Fibroblast of the conjunctiva (primary cell): ENCODE results near the gene PDE4D.
"Not testable (repeated sequence)": the region's sequence is repeated elsewhere in the genome, so short reads cannot be mapped to it uniquely, and the experiment has no call there.

Experiments
- DNase-seq: peaks from one replicate; pipeline ENCODE4 v3.0.0-alpha.2; 2010; ENCODE audit warnings: low read depth

Gene PDE4D

GRCh38 chr5:59418808-59419207 lies 474.7 kb downstream of the PDE4D start:
- DNase-seq = no peak

DNA sequence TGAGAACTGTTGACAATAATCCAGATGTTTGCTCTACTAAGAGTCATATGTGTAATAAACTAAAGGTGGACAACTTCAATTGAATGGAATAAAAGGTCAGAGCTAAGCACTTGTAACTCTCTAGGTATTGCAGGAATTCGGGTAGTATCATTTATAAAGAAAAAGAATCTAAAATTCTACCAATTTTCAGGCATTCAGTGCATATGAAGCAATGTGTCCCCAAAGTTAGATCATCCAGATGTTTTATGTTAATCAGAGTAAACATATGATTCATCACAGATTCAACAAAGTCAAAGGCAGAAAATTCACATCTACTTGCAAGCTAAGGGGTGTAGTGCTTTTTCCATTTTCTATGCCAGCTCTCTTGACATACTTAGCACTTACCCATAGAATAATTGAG lies 477.1 kb downstream of the PDE4D start:
- peak; percentile 63 for DNase-seq

DNA sequence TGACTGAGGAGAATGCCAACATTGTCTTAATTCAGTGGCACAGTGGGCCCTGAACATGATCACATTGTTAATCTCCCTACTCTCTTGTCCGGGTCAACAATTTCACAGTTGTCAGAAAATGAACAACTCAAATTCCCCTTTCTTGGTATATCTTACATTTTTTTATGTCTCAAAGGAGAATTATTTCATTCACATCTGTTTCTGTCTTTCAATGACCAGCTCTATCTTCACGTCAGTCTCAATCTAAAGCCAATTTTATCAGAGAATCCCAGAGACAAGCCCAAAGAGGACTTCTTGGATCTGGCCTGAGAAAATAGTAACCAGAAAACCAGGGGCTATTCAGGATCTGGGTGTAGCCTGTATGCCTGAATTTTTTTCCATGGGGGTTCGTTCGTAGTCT lies 477.5 kb downstream of the PDE4D start:
- no peak for DNase-seq

GRCh38 chr5:59412428-59412827 lies 481.1 kb downstream of the PDE4D start:
- DNase-seq = no peak

DNA sequence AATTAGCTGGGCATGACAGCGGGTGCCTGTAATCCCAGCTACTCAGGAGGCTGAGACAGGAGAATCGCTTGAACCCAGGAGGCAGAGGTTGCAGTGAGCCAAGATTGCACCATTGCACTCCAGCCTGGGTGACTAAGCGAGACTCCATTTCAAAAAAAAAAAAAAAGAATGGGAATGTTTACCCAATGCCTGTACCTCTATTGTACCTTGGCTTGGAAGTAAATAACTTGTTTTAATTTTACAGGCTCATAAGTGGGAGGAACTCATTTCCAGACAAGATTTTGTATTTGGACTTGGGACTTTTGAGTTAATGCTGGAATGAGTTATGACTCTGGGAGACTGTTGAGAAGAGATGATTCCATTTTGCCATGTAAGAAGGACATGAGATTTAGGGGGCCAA lies 484.5 kb downstream of the PDE4D start:
- not testable (repeated sequence) for DNase-seq

GRCh38 chr5:59407967-59408366 lies 485.6 kb downstream of the PDE4D start:
- DNase-seq = no peak

- no peak for DNase-seq
These were observed 491.9 kb downstream of the PDE4D start for GRCh38 chr5:59401637-59402036.

- not testable (repeated sequence) for DNase-seq
These were observed 498.6 kb downstream of the PDE4D start for GRCh38 chr5:59394956-59395355.

GRCh38 chr5:59393585-59394420 lies 499.7 kb downstream of the PDE4D start:
- no peak for DNase-seq

DNA sequence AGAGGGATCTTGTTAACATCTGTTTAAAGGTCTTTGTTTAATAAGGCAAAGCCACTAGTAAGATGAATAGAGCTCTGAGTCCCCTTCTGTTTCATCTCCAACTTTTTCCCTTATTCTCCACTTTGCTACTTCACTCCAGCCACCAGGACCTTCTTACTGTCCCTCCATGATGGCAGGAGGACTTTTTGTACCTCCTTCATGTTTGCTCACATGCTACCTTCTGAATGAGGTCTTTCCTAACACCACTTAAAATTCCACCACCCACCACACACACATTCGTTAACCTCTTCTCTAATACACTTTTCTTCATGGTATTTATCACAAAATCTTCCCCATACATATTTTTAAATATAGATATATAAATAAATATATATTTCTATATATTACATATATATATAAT lies 501.9 kb downstream of the PDE4D start:
- no peak for DNase-seq

GRCh38 chr5:59390989-59391388 lies 502.5 kb downstream of the PDE4D start:
- no peak for DNase-seq

DNA sequence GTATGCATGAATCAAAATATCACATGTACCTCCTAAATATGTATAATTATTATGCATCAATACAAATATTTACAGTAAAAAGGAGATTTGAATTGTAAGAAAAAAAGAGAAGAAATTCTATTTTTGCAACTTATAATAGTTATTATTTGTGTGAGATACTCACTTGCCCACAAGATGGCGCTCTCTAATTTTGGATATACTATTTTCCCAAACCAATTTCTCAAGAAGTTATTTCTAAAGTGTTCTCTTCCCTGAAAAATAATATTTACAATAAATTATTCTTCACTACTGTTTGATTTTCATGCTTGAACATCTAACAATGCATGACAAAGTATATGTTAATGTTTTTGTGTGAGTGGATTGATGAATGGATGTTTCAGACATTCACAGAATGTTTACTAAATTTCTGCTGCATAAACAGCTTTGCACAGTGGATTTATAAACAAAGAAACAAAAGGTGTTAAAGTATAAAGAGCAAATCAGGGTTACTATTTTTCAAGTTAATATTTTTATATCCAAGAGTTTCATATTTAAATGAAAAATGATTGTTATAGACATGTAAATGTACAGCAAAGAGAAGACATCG lies 503.4 kb downstream of the PDE4D start:
- DNase-seq = peak; percentile 8

DNA sequence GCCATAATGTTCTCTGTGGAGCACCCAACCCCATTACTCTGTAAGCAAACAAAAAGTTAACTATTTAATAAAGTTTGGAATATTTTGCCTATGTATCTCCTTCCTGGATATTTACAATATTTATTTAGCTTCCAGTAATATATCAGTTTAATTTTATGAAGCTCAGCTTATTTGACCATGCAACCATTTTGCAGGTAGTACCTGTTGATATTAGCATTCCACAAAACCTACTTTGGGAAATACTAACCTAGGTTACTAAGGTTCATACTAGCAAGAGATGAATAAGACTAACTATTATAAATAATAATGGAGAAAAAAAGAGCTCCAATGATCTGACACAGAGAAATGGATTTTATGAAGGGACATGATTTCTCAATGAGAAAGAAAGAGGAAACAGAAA lies 506.4 kb downstream of the PDE4D start:
- no peak for DNase-seq

GRCh38 chr5:59385700-59386099 lies 507.8 kb downstream of the PDE4D start:
- no peak for DNase-seq

DNA sequence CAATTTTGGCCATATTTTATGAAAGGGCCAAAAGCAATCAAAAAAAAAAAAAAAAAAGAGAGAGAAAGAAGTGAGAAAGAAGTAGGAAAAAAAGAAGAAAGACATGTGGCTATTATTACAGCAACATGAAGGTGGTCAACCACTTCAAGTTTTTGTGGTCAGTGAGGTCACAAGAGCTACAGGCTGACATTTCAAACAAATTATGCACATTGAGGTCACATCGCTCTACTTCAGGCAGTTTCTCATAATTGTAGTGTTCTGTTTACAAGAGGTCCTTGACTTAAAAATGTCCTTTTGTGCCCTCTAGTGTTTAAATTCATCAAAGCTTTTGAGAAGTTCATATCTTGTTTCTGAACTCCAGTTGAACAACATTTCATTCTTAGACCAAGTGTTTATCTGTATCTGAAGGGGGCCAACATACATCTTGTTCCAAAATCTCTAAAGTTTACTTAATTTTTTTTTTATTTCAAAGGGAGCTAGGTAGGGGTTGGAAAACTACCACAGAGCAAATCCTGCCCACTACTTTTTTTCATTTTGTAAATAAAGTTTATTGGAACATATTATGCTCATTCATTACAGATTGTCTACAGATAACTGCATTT lies 513.1 kb downstream of the PDE4D start:
- peak; percentile 66 for DNase-seq

GRCh38 chr5:59374036-59374435 lies 519.5 kb downstream of the PDE4D start:
- DNase-seq = not testable (repeated sequence)

DNA sequence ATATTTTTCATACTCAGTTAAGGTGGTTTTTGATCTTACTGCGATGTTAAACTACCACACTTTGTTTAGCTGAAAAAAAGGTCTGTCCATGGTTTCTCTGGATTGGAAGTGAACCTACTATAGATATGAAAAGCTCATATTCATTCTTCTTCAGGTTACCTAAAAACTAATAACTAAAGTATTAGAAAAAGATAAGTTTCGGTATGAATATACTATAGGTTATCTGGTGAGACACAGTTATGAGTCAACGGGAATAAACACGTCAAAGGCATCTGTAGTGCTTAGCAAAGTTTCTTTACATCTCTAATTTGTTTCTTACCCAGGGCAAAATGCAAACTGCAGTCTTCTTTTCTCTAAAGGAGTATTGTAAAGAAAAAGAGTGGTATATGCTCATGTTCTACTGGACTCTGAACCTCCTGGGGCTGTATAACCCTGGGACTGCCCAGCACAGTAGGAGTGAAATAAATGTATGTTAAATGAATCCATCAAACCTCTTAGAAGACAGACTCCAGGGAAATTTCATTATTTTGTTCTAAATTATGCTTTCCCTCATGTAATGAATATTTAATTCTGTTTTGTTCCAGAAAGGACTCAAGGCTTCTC lies 521.9 kb downstream of the PDE4D start:
- no peak for DNase-seq

- DNase-seq = no peak
These were observed 524.6 kb downstream of the PDE4D start for GRCh38 chr5:59368951-59369350.

DNA sequence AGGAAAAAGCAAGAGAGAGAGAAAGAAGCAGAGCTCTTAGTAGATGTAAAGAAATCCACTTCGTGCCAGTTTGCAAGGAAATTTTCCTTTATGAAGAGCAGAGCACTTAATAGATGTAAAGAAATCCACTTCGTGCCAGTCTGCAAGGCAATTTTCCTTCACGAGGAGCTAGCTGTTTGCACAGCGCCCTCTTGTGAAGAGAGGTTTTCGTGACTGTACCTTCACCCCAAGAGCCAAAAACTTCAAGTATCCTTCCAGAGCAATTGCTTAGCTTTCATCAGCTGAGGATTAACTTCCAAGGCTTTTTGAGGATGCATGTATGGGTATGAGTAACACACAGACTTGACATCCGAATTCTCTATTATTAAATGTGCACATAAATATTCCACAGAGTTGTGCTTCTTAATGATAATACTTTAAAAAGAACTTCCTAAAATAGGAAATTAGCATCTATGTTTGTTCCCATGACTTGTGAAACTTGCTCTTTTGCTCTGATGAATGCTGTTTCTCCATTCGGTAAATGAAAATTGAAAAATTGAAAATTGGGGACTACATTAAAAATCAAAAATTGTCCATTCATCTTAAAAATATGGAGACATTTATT lies 525.6 kb downstream of the PDE4D start:
- peak; percentile 71 for DNase-seq

- DNase-seq = no peak
These were observed 526.7 kb downstream of the PDE4D start for GRCh38 chr5:59366784-59367183.

GRCh38 chr5:59362438-59362837 lies 531.1 kb downstream of the PDE4D start:
- DNase-seq = no peak

DNA sequence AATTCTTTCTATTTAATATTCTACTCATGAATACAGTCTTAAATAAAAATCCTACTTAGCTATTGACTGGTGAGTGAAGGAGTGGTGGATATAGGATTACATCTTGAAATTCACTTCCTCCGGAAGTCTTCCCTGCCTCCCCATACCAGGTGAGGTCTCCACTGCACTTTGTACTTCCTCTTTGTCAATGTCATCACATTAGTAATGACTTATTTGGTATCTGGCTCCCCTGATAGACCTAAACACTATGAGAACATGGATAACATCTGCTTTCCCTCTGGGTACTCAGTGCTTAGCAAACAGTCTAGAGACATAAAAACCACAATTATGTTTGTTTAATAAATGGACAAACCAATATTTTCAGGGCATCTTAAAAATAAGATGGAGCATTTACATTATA lies 532.1 kb downstream of the PDE4D start:
- DNase-seq = no peak
